ENCODE data around the gene HAAO.

Gene HAAO

GRCh38 chr2:42813763-42814162 is 21.4 kb upstream of the HAAO start:
- DNase-seq (ENCODE audit: low spot score) = no peak

GRCh38 chr2:42812899-42813479 is 20.6 kb upstream of the HAAO start:
- no peak for DNase-seq (ENCODE audit: low spot score)

GRCh38 chr2:42810971-42811811 is 18.8 kb upstream of the HAAO start:
- peak; percentile 69 for DNase-seq (ENCODE audit: low spot score)

- DNase-seq (ENCODE audit: low spot score) = peak; percentile 89
These were observed 18.0 kb upstream of the HAAO start for GRCh38 chr2:42810121-42810970.

GRCh38 chr2:42809819-42810120 is 17.4 kb upstream of the HAAO start:
- peak; percentile 81 for DNase-seq (ENCODE audit: low spot score)

GRCh38 chr2:42809131-42809818 is 16.9 kb upstream of the HAAO start:
- no peak for DNase-seq (ENCODE audit: low spot score)

GRCh38 chr2:42808301-42808700 is 15.9 kb upstream of the HAAO start:
- no peak for DNase-seq (ENCODE audit: low spot score)

- DNase-seq (ENCODE audit: low spot score) = no peak
These were observed 14.4 kb upstream of the HAAO start for GRCh38 chr2:42806786-42807185.

GRCh38 chr2:42804891-42805290 is 12.5 kb upstream of the HAAO start:
- no peak for DNase-seq (ENCODE audit: low spot score)

GRCh38 chr2:42804338-42804737 is 12.0 kb upstream of the HAAO start:
- no peak for DNase-seq (ENCODE audit: low spot score)

GRCh38 chr2:42802150-42802549 is 9.8 kb upstream of the HAAO start:
- DNase-seq (ENCODE audit: low spot score) = no peak

GRCh38 chr2:42801381-42801780 is 9.0 kb upstream of the HAAO start:
- DNase-seq (ENCODE audit: low spot score) = no peak

- DNase-seq (ENCODE audit: low spot score) = no peak
These were observed 8.6 kb upstream of the HAAO start for GRCh38 chr2:42800981-42801380.

GRCh38 chr2:42800461-42800962 is 8.1 kb upstream of the HAAO start:
- no peak for DNase-seq (ENCODE audit: low spot score)

GRCh38 chr2:42799881-42800280 is 7.5 kb upstream of the HAAO start:
- DNase-seq (ENCODE audit: low spot score) = no peak

GRCh38 chr2:42797281-42797680 is 4.9 kb upstream of the HAAO start:
- no peak for DNase-seq (ENCODE audit: low spot score)

- DNase-seq (ENCODE audit: low spot score) = no peak
These were observed 4.3 kb upstream of the HAAO start for GRCh38 chr2:42796427-42797248.

GRCh38 chr2:42795841-42796301 is 3.5 kb upstream of the HAAO start:
- DNase-seq (ENCODE audit: low spot score) = no peak

GRCh38 chr2:42795275-42795674 is 2.9 kb upstream of the HAAO start:
- DNase-seq (ENCODE audit: low spot score) = no peak

GRCh38 chr2:42794271-42795046 is 2.1 kb upstream of the HAAO start:
- DNase-seq (ENCODE audit: low spot score) = peak; percentile 64

All from iPS-NIHi11 (cell line).